Peyer's patch (tissue), 4 donors: ENCODE measurements around the gene ZNF425. TPM values are rescaled to one million over a fixed set of nuclear protein-coding genes. Genes with fewer than 3 reads are reported as not detected.
A peak's percentile ranks its signal among the peaks of the same experiment; 100 is the strongest.

Experiments
- DNase-seq, 3 donors: peaks; one replicate each; pipeline ENCODE4 v3.0.0-alpha.2; 2017 to 2019
- H3K27ac ChIP-seq, 4 donors: fragments of 200-600 bp; sonication (generic); one replicate each; pipeline ENCODE4 v1.5.1; 2016 to 2019
- H3K27me3 ChIP-seq, 2 donors: fragments of 200-600 bp; sonication (generic); one replicate each; pipeline ENCODE4 v1.5.1; 2019
- H3K36me3 ChIP-seq, 3 donors: fragments of 200-600 bp; sonication (generic); one replicate each; pipeline ENCODE4 v1.5.1; 2016 to 2019
- H3K4me1 ChIP-seq, 4 donors: fragments of 200-600 bp; sonication (generic); one replicate each; pipeline ENCODE4 v1.5.1; 2016 to 2019
- H3K4me3 ChIP-seq, 4 donors: fragments of 200-600 bp; sonication (generic); 1 replicate in 3 of 4; 2 replicates in 1 of 4; pipeline ENCODE4 v1.5.1; 2016 to 2019; ENCODE audit warnings: mild to moderate bottlenecking in 1 of 4
- H3K9me3 ChIP-seq, 4 donors: fragments of 200-600 bp; sonication (generic); one replicate each; pipeline ENCODE4 v1.5.1; 2016 to 2019; ENCODE audit warnings: mild to moderate bottlenecking in 1 of 4
- POLR2A ChIP-seq, 2 donors: fragments of 450-650 bp; IDR thresholded peaks; one replicate each; pipeline ENCODE4 v1.5.1; 2017; ENCODE audit warnings: antibody characterized with exemption in 2 of 2, mild to moderate bottlenecking in 2 of 2, moderate library complexity in 2 of 2
- total RNA-seq, 4 donors: library from RNA; depleted of rRNA; stranded (reverse); fragments of >200 nt; gene quantifications; one replicate each; pipeline ENCODE4 v1.1.0, GENCODE V29; 2016
- TF ChIP-seq, protein P1 (sequence below), 6 experiments: fragments of 450-650 bp in 4 of 6; fragments of 200-600 bp in 2 of 6; sonication (generic) in 1 of 6; IDR thresholded peaks; one replicate each; pipeline ENCODE4 v1.5.1; 2017 to 2019; ENCODE audit warnings: antibody characterized with exemption in 6 of 6, mild to moderate bottlenecking in 3 of 6, moderate library complexity in 1 of 6

Gene ZNF425
- total RNA-seq, 4 donors from 2014 or later, result 0.88 to 2.5 (median 2.0) TPM

DNA sequence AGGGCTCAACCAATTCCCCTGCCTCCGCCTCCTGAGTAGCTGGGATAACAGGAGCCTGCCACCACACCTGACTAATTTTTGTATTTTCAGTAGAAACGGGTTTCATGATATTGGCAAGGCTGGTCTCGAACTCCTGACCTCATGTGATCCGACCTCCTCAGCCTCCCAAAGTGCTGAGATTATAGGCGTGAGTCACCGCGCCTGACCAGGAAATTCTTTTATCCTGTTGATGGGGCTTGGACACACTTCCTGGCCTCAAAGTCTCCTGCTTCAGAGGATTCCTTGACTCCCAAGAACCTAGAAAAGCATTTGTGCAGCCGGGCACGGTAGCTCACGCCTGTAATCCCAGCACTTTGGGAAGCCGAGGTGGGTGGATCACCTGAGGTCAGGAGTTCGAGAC, 16.2 kb downstream of the ZNF425 start:
- H3K27me3 ChIP-seq, result no peaks in the 10 kb centered on the region

GRCh38 chr7:149104749-149105148, 21.4 kb downstream of the ZNF425 start:
- Histone ChIP-seq H3K36me3 (no peaks in the 10 kb centered on the region), H3K27ac (no peak overlapping the region), H3K4me1 (no peaks in the 10 kb centered on the region), H3K4me3 (no peak overlapping the region), H3K27me3 (no peaks in the 10 kb centered on the region), H3K9me3 (no peaks in the 10 kb centered on the region)
- no peak for DNase-seq
- no peak for TF ChIP-seq POLR2A (IDR thresholded peaks at IDR 0.05)
- TF ChIP-seq, protein P1, sequence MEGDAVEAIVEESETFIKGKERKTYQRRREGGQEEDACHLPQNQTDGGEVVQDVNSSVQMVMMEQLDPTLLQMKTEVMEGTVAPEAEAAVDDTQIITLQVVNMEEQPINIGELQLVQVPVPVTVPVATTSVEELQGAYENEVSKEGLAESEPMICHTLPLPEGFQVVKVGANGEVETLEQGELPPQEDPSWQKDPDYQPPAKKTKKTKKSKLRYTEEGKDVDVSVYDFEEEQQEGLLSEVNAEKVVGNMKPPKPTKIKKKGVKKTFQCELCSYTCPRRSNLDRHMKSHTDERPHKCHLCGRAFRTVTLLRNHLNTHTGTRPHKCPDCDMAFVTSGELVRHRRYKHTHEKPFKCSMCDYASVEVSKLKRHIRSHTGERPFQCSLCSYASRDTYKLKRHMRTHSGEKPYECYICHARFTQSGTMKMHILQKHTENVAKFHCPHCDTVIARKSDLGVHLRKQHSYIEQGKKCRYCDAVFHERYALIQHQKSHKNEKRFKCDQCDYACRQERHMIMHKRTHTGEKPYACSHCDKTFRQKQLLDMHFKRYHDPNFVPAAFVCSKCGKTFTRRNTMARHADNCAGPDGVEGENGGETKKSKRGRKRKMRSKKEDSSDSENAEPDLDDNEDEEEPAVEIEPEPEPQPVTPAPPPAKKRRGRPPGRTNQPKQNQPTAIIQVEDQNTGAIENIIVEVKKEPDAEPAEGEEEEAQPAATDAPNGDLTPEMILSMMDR (IDR thresholded peaks at IDR 0.05), result no peak

More for the DNA sequence above, 16.2 kb downstream of the ZNF425 start:
- no peaks in the 10 kb centered on the region for H3K36me3 ChIP-seq
- peak in 1 of 3 donors; percentile 8 for DNase-seq
- H3K4me1 ChIP-seq, result no peaks in the 10 kb centered on the region
- no peak overlapping the region for H3K27ac ChIP-seq
- H3K9me3 ChIP-seq, result no peaks in the 10 kb centered on the region
- H3K4me3 ChIP-seq, result no peak overlapping the region
- no peak for TF ChIP-seq POLR2A (IDR thresholded peaks at IDR 0.05)
- TF ChIP-seq, protein P1 (IDR thresholded peaks at IDR 0.05), result no peak

DNA sequence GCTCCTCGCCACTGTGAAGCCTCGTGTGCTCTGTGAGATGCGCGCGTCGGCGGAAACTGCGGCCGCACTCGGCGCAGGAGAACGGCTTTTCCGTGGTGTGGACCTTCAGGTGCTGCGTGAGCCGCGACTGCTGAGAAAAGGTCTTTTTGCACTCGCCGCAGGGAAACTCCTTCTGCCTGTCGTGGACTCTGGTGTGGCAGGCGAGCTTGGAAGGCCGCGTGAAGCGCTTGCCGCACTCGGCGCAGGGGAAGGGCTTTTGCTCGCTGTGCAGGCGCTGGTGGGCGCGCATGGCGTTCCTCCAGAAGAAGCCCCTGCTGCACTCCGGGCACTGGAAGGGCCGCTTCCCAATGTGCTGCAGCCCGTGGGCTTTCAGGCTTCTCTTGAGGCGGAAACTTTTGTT, 21.9 kb downstream of the ZNF425 start:
- no peaks in the 10 kb centered on the region for H3K27me3 ChIP-seq
- TF ChIP-seq, protein P1 (IDR thresholded peaks at IDR 0.05), result no peak
- no peak for TF ChIP-seq POLR2A (IDR thresholded peaks at IDR 0.05)
- H3K4me1 ChIP-seq, result no peaks in the 10 kb centered on the region
- H3K36me3 ChIP-seq, result no peaks in the 10 kb centered on the region
- no peak overlapping the region for H3K27ac ChIP-seq
- no peak overlapping the region for H3K4me3 ChIP-seq
- DNase-seq, result no peak
- H3K9me3 ChIP-seq, result no peaks in the 10 kb centered on the region

DNA sequence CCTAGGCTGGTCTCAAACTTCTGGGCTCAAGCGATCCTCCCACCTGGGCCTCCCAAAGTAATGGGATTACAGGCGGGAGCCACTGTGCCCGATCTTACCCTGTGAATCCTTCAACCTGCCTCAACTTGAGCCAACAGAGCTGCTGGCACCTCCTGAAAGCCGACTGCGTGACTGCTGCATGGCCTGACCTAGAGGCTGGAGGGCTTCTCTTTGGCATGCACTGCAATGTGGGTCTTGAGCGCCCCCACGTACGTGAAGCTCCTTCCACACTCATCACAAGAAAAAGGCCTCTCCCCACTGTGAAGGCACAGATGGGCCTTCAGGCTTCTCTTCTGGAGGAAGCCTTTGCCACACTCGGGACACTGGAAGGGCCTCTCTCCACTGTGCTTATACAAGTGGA, 22.7 kb downstream of the ZNF425 start:
- no peaks in the 10 kb centered on the region for H3K9me3 ChIP-seq
- no peak for TF ChIP-seq POLR2A (IDR thresholded peaks at IDR 0.05)
- TF ChIP-seq, protein P1 (IDR thresholded peaks at IDR 0.05), result no peak
- no peaks in the 10 kb centered on the region for H3K4me1 ChIP-seq
- H3K27me3 ChIP-seq, result no peaks in the 10 kb centered on the region
- no peaks in the 10 kb centered on the region for H3K36me3 ChIP-seq
- no peak overlapping the region for H3K27ac ChIP-seq
- no peak overlapping the region for H3K4me3 ChIP-seq
- no peak for DNase-seq

- Histone ChIP-seq H3K4me1 (no peaks in the 10 kb centered on the region), H3K27ac (no peak overlapping the region), H3K9me3 (no peaks in the 10 kb centered on the region), H3K4me3 (no peak overlapping the region), H3K27me3 (no peaks in the 10 kb centered on the region), H3K36me3 (no peaks in the 10 kb centered on the region)
- DNase-seq, result no peak
- TF ChIP-seq, protein P1 (IDR thresholded peaks at IDR 0.05), result no peak
- TF ChIP-seq POLR2A (IDR thresholded peaks at IDR 0.05), result no peak
These were observed 23.5 kb downstream of the ZNF425 start for GRCh38 chr7:149102666-149103065.

DNA sequence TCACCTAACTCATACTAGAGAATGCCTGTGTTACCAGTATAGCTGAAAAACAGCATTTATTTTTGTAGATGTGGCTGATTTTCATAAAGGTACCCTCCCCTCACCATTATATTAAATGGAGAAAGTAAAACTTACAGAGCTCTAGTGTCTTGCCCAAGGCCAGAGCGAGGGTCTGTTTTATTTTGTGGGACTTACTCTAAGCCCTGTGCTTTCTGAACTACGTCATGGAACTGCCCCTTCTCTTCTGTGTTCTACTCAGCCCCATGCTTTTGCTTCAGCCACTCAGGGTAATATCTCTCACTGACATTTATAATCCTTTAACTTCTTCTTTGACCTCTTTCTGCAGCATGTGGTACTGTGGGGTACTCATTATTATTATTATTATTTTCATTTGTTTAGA, 25.3 kb downstream of the ZNF425 start:
- H3K4me1 ChIP-seq, result no peaks in the 10 kb centered on the region
- no peaks in the 10 kb centered on the region for H3K36me3 ChIP-seq
- no peaks in the 10 kb centered on the region for H3K9me3 ChIP-seq
- no peak for DNase-seq
- H3K27me3 ChIP-seq, result no peaks in the 10 kb centered on the region
- no peak for TF ChIP-seq POLR2A (IDR thresholded peaks at IDR 0.05)
- TF ChIP-seq, protein P1 (IDR thresholded peaks at IDR 0.05), result no peak
- no peak overlapping the region for H3K4me3 ChIP-seq
- H3K27ac ChIP-seq, result no peak overlapping the region
